ENCODE results near the gene HGS. TPM values are rescaled to one million over a fixed set of nuclear protein-coding genes. Genes with fewer than 3 reads are reported as not detected.

HGS gene
- total and polyA plus RNA-seq, 2 of the 13 experiments (the other 11 are each of a cell fraction or from before 2014, with no cell fraction given): 73.3 to 78.1 TPM

- peak; percentile 87; the same call in 1 of the 2 replicates for TF ChIP-seq HOXA7 (CRISPR knock-in tag; IDR thresholded peaks at IDR 0.05)
- TF ChIP-seq HMG20A (CRISPR knock-in tag; IDR thresholded peaks at IDR 0.05; ENCODE audit: borderline replicate concordance): no peak; the same call in 1 of the 2 replicates
- peak; percentile 79 for TF ChIP-seq FOSL2 (CRISPR knock-in tag; IDR thresholded peaks at IDR 0.05)
- TF ChIP-seq FOXO1 (CRISPR knock-in tag; IDR thresholded peaks at IDR 0.05): peak; percentile 75; the same call in 1 of the 2 replicates
- peak; percentile 95 for TF ChIP-seq ISX (CRISPR knock-in tag; conservative IDR thresholded peaks at IDR 0.05)
- TF ChIP-seq ZNF766 (CRISPR knock-in tag; IDR thresholded peaks at IDR 0.05; ENCODE audit: borderline replicate concordance): peak; percentile 99; the same call in 1 of the 2 replicates
- peak; percentile 93 for TF ChIP-seq ZMYM2 (CRISPR knock-in tag; IDR thresholded peaks at IDR 0.05)
- TF ChIP-seq RBFOX2 (IDR thresholded peaks at IDR 0.05; ENCODE audit: low read depth, low read length): peak; percentile 73
- 0 out of 2 replicates have a peak, but pooled peaks have one; percentile 92 for TF ChIP-seq ZNF550 (CRISPR knock-in tag; IDR thresholded peaks at IDR 0.05; ENCODE audit: borderline replicate concordance)
- TF ChIP-seq BRF2 (CRISPR knock-in tag; IDR thresholded peaks at IDR 0.05): peak; percentile 25; the same call in 1 of the 2 replicates
- 0 out of 2 replicates have a peak, but pooled peaks have one; percentile 71 for TF ChIP-seq RNF219 (CRISPR knock-in tag; IDR thresholded peaks at IDR 0.05)
- TF ChIP-seq HNRNPH1 (optimal IDR thresholded peaks at IDR 0.05; ENCODE audit: low read depth, low read length): no peak
- TF ChIP-seq FOXC1 (CRISPR knock-in tag; IDR thresholded peaks at IDR 0.05; ENCODE audit: borderline replicate concordance): peak; percentile 96
- TF ChIP-seq, protein P1, sequence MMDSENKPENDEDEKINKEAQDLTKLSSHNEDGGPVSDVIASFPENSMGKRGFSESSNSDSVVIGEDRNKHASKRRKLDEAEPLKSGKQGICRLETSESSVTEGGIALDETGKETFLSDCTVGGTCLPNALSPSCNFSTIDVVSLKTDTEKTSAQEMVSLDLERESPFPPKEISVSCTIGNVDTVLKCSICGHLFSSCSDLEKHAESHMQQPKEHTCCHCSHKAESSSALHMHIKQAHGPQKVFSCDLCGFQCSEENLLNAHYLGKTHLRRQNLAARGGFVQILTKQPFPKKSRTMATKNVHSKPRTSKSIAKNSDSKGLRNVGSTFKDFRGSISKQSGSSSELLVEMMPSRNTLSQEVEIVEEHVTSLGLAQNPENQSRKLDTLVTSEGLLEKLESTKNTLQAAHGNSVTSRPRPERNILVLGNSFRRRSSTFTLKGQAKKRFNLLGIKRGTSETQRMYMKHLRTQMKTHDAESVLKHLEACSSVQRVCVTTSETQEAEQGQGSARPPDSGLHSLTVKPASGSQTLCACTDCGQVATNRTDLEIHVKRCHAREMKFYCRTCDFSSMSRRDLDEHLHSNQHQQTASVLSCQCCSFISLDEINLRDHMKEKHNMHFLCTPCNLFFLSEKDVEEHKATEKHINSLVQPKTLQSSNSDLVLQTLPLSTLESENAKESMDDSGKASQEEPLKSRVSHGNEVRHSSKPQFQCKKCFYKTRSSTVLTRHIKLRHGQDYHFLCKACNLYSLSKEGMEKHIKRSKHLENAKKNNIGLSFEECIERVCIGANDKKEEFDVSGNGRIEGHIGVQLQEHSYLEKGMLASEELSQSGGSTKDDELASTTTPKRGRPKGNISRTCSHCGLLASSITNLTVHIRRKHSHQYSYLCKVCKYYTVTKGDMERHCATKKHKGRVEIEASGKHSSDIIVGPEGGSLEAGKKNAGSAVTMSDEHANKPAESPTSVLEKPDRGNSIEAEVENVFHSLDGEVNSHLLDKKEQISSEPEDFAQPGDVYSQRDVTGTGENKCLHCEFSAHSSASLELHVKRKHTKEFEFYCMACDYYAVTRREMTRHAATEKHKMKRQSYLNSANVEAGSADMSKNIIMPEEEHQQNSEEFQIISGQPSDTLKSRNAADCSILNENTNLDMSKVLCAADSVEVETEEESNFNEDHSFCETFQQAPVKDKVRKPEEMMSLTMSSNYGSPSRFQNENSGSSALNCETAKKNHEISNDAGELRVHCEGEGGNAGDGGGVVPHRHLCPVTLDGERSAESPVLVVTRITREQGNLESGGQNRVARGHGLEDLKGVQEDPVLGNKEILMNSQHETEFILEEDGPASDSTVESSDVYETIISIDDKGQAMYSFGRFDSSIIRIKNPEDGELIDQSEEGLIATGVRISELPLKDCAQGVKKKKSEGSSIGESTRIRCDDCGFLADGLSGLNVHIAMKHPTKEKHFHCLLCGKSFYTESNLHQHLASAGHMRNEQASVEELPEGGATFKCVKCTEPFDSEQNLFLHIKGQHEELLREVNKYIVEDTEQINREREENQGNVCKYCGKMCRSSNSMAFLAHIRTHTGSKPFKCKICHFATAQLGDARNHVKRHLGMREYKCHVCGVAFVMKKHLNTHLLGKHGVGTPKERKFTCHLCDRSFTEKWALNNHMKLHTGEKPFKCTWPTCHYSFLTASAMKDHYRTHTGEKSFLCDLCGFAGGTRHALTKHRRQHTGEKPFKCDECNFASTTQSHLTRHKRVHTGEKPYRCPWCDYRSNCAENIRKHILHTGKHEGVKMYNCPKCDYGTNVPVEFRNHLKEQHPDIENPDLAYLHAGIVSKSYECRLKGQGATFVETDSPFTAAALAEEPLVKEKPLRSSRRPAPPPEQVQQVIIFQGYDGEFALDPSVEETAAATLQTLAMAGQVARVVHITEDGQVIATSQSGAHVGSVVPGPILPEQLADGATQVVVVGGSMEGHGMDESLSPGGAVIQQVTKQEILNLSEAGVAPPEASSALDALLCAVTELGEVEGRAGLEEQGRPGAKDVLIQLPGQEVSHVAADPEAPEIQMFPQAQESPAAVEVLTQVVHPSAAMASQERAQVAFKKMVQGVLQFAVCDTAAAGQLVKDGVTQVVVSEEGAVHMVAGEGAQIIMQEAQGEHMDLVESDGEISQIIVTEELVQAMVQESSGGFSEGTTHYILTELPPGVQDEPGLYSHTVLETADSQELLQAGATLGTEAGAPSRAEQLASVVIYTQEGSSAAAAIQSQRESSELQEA (CRISPR knock-in tag; IDR thresholded peaks at IDR 0.05; ENCODE audit: not compliant biosample characterization): peak; percentile 96
- TF ChIP-seq, protein P2, sequence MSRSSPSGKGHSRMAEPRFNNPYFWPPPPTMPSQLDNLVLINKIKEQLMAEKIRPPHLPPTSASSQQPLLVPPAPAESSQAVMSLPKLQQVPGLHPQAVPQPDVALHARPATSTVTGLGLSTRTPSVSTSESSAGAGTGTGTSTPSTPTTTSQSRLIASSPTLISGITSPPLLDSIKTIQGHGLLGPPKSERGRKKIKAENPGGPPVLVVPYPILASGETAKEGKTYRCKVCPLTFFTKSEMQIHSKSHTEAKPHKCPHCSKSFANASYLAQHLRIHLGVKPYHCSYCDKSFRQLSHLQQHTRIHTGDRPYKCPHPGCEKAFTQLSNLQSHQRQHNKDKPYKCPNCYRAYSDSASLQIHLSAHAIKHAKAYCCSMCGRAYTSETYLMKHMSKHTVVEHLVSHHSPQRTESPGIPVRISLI (CRISPR knock-in tag; IDR thresholded peaks at IDR 0.05; ENCODE audit: borderline replicate concordance): peak; percentile 93
These were observed 43.7 kb downstream of the HGS start (continued) for GRCh38 chr17:81727324-81728031.
